ENCODE results near the gene PDE1A.

DNA sequence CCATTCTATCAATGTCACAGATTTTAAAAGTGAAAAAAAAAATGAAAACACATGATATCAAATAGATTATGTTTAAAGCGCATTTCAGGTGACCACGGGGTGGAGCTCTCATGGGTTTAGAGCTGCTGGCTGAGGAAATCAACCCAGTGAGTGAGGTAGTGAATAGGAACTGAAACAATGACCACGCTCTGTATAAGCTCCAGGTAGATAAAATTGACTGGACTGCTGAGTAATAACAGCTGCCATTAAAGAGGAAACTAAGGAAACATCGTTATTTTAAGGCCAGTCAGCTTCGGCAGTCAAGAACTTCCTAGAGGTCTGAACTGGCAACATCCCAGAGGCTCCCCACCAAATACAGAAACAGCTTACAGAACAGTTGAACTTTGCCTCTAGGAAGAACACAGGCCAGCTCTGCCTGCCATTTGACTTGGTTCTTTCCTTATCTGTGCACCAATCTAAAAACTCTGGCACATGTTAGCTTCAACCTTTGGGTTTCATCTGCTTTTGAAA is 185.9 kb downstream of the PDE1A start:
- TF ChIP-seq, protein P1, sequence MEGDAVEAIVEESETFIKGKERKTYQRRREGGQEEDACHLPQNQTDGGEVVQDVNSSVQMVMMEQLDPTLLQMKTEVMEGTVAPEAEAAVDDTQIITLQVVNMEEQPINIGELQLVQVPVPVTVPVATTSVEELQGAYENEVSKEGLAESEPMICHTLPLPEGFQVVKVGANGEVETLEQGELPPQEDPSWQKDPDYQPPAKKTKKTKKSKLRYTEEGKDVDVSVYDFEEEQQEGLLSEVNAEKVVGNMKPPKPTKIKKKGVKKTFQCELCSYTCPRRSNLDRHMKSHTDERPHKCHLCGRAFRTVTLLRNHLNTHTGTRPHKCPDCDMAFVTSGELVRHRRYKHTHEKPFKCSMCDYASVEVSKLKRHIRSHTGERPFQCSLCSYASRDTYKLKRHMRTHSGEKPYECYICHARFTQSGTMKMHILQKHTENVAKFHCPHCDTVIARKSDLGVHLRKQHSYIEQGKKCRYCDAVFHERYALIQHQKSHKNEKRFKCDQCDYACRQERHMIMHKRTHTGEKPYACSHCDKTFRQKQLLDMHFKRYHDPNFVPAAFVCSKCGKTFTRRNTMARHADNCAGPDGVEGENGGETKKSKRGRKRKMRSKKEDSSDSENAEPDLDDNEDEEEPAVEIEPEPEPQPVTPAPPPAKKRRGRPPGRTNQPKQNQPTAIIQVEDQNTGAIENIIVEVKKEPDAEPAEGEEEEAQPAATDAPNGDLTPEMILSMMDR (IDR thresholded peaks at IDR 0.05), result peak in 2 of 4 experiments; percentile 22 to 24
- TF ChIP-seq POLR2A (IDR thresholded peaks at IDR 0.05), result no peak

All from prostate gland (tissue), 2 donors.